ENCODE data around the gene SCG2. TPM values are rescaled to one million over a fixed set of nuclear protein-coding genes. Genes with fewer than 3 reads are reported as not detected.

The SCG2 gene
- total and polyA plus RNA-seq, 4 donors, result 39.1 to 199 (median 171) TPM

DNA sequence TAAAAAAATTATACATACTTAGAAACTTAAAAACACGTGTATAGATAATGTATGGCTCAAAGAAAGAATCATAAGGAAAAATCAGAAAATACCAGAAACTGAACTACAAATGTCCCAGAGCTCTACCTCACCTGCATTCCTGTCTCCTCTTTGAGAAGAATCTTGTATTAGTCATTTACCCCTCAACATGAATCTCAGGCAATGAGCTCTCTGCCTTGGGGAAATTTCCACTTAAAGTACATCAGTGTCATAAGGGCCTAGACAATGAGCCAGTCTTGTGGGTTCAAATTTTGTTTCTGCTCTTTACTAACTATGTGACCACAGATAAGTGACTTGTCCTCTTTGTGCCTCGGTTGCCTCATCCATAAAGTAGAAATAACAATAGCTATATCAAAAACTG is 40.1 kb downstream of the SCG2 start:
- Histone ChIP-seq H3K4me3 (ENCODE audit: low read depth, low read length) (no peak overlapping the region), H3K9me3 (ENCODE audit: control insufficient read depth, insufficient read depth, low read length) (no peaks in the 10 kb centered on the region), H3K27me3 (ENCODE audit: control insufficient read depth, insufficient read depth, low read length) (no peaks in the 10 kb centered on the region), H3K36me3 (ENCODE audit: control insufficient read depth, insufficient read depth, low read length) (no peaks in the 10 kb centered on the region), H3K4me1 (ENCODE audit: control insufficient read depth, insufficient read depth, low read length) (no peaks in the 10 kb centered on the region), H3K27ac (ENCODE audit: low read depth, low read length) (no peak overlapping the region)
- no CpG with 5 or more reads among the region's 2 CpGs for whole genome bisulfite sequencing (ENCODE audit: insufficient coverage)
- DNase-seq (ENCODE audit: low read depth in 4 of 6, low spot score in 6 of 6), result no peak

DNA sequence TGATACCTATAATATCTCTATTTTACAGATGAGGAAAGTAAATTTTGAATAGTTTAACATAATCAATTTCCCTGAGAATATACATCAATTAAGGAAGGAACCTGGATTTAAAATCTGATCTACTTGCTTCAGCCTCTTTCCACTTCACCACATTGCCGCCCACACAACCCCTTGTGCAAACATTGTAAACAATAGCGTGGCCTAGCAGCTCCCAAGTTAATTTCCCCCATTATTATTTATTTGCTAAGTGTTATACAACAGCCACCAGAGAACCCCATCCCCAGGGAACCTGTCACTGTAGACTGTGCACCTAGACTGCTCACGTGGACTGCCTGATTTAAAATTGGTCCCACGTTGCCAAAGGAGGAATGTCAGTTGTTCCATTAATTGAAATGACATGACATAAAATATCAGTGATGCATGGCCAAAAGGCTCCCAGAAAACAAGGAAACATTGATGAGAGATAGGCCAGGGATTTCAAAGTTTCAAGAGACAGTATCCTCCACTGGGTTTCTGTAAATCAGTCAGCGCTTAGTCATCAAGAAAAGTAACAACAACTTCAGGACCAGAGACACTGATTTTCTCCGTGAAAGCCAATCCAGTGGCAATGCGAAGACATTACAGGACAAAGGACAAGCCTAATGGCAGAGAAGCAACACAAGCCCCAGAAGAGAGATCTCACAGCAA is 41.3 kb downstream of the SCG2 start:
- Histone ChIP-seq H3K27me3 (ENCODE audit: control insufficient read depth, insufficient read depth, low read length) (no peaks in the 10 kb centered on the region), H3K36me3 (ENCODE audit: control insufficient read depth, insufficient read depth, low read length) (no peaks in the 10 kb centered on the region), H3K4me3 (ENCODE audit: low read depth, low read length) (no peak overlapping the region), H3K4me1 (ENCODE audit: control insufficient read depth, insufficient read depth, low read length) (no peaks in the 10 kb centered on the region), H3K27ac (ENCODE audit: low read depth, low read length) (no peak overlapping the region), H3K9me3 (ENCODE audit: control insufficient read depth, insufficient read depth, low read length) (no peaks in the 10 kb centered on the region)
- WGBS (ENCODE audit: insufficient coverage), result 81% methylated on average over 5 of the region's 7 CpGs
- DNase-seq (ENCODE audit: low read depth in 4 of 6, low spot score in 6 of 6), result no peak

DNA sequence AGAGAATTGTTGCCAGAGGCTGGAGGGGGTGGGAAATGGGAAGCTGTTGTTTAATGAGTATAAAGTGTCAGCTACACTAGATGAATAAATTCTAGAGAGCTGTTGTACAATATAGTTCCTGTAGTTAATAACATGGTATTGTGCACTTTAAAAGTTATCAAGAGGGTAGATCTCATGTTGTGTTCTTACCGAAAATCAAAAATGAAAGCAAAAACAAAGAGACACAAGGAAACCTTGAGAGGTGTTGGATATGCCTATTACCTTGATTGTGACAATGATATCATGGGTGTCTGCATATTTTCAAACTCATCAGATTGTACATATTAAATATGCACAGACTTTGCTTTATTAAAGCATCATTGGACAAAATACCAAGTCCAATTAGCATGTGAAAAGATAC is 43.2 kb downstream of the SCG2 start:
- WGBS (ENCODE audit: insufficient coverage), result no CpG with 5 or more reads among the region's 1 CpG
- H3K4me1 ChIP-seq (ENCODE audit: control insufficient read depth, insufficient read depth, low read length), result no peaks in the 10 kb centered on the region

DNA sequence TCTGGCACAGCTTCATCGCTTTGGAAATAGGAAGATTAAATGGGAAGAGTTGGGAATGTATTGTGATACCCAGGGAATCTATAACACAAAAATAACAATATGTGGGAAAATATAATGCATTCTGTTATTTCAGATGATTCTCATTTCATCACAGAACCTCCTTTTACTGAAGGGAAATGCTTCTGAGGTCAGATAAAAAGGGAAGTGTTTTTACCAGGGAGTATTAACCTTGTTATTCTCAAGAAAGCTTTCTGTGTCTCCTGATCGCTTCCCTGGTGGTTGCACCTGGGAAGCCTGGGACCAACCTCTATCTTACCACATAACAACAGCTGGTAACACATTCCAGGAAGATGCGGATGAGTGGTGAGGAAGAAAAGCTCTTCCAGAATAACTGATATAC is 47.2 kb downstream of the SCG2 start:
- no peaks in the 10 kb centered on the region for H3K27me3 ChIP-seq (ENCODE audit: control insufficient read depth, insufficient read depth, low read length)
- no peaks in the 10 kb centered on the region for H3K9me3 ChIP-seq (ENCODE audit: control insufficient read depth, insufficient read depth, low read length)
- H3K4me1 ChIP-seq (ENCODE audit: control insufficient read depth, insufficient read depth, low read length), result no peaks in the 10 kb centered on the region
- H3K27ac ChIP-seq (ENCODE audit: low read depth, low read length), result no peak overlapping the region
- no peak overlapping the region for H3K4me3 ChIP-seq (ENCODE audit: low read depth, low read length)
- no peaks in the 10 kb centered on the region for H3K36me3 ChIP-seq (ENCODE audit: control insufficient read depth, insufficient read depth, low read length)
- no CpG with 5 or more reads among the region's 3 CpGs for WGBS (ENCODE audit: insufficient coverage)
- no peak for DNase-seq (ENCODE audit: low read depth in 4 of 6, low spot score in 6 of 6)

More for the DNA sequence above, 43.2 kb downstream of the SCG2 start:
- no peak for DNase-seq (ENCODE audit: low read depth in 4 of 6, low spot score in 6 of 6)
- no peak overlapping the region for H3K4me3 ChIP-seq (ENCODE audit: low read depth, low read length)
- H3K36me3 ChIP-seq (ENCODE audit: control insufficient read depth, insufficient read depth, low read length), result no peaks in the 10 kb centered on the region
- H3K27ac ChIP-seq (ENCODE audit: low read depth, low read length), result no peak overlapping the region
- H3K9me3 ChIP-seq (ENCODE audit: control insufficient read depth, insufficient read depth, low read length), result no peaks in the 10 kb centered on the region
- H3K27me3 ChIP-seq (ENCODE audit: control insufficient read depth, insufficient read depth, low read length), result no peaks in the 10 kb centered on the region

DNA sequence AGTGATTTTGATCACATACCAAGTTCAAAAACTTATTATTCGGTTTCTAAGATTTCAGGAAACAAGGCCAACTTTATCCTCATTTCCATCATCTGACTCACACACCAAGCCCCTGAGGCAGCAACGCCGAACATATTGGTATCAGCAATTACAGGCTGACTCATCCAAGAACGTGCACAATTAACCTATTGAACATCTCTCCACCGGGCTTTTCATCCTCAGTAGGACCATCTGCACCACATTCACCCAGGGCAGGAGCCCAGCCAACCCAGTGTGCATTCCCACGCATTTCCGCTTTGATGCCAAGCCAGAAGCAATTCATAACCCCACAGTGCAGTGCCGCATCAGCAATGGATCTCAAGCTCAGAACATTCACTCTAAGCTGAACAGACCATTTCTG is 52.9 kb downstream of the SCG2 start:
- Histone ChIP-seq H3K4me1 (ENCODE audit: control insufficient read depth, insufficient read depth, low read length) (peaks cover 3% of the 10 kb centered on the region), H3K27ac (ENCODE audit: low read depth, low read length) (no peak overlapping the region), H3K36me3 (ENCODE audit: control insufficient read depth, insufficient read depth, low read length) (no peaks in the 10 kb centered on the region), H3K9me3 (ENCODE audit: control insufficient read depth, insufficient read depth, low read length) (no peaks in the 10 kb centered on the region), H3K4me3 (ENCODE audit: low read depth, low read length) (no peak overlapping the region), H3K27me3 (ENCODE audit: control insufficient read depth, insufficient read depth, low read length) (no peaks in the 10 kb centered on the region)
- 25% methylated on average over 8 of the region's 8 CpGs for WGBS (ENCODE audit: insufficient coverage)
- peak in 3 of 6 donors; percentile 15 to 83 (median 63) for DNase-seq (ENCODE audit: low read depth in 4 of 6, low spot score in 6 of 6)

DNA sequence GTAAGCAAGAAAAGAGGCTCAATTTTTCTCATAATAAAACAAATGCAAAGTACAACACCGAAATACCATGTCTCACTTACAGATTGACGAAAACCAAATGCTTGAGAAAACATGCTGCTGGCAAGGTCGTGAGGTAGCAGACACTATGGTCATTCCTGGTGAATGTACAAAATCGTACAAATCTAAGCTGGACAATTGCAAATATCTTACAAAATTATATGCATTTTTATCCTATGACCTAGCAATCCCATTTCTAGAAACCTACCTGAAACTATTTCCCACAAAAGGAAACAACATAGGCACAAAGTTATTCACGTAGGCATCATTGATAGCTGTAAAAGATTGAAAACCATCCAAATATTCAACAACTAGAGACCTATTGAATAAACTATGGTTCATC is 54.0 kb downstream of the SCG2 start:
- 90% methylated on average over 2 of the region's 5 CpGs for WGBS (ENCODE audit: insufficient coverage)
- H3K9me3 ChIP-seq (ENCODE audit: control insufficient read depth, insufficient read depth, low read length), result no peaks in the 10 kb centered on the region
- DNase-seq (ENCODE audit: low read depth in 4 of 6, low spot score in 6 of 6), result no peak
- no peak overlapping the region for H3K27ac ChIP-seq (ENCODE audit: low read depth, low read length)
- H3K36me3 ChIP-seq (ENCODE audit: control insufficient read depth, insufficient read depth, low read length), result no peaks in the 10 kb centered on the region
- no peak overlapping the region for H3K4me3 ChIP-seq (ENCODE audit: low read depth, low read length)
- H3K27me3 ChIP-seq (ENCODE audit: control insufficient read depth, insufficient read depth, low read length), result no peaks in the 10 kb centered on the region
- peaks cover 3% of the 10 kb centered on the region for H3K4me1 ChIP-seq (ENCODE audit: control insufficient read depth, insufficient read depth, low read length)

Other genes with a start within 250 kb of the SCG2 start
- gene AP1S3, start 235.2 kb upstream of the SCG2 start, total RNA-seq, result 1 to 10 TPM; 1.8 to 9.4 TPM
- gene AP1S3, start 235.2 kb upstream of the SCG2 start, polyA plus RNA-seq (ENCODE audit: insufficient read length in 2 of 2), result 1 to 10 TPM; 4.8 to 10.0 TPM

Measured in spinal cord (tissue), 10 donors.